Caco-2 (cell line): ENCODE data around the gene RC3H2. TPM values are rescaled to one million over a fixed set of nuclear protein-coding genes. Genes with fewer than 3 reads are reported as not detected.

Experiments
- BruUV-seq: library from RNA; stranded (reverse); fragments of 400-500 nt; replicated peaks from 2 replicates; lab custom pipeline; 2021; lab: Mats Ljungman, UMichigan
- CTCF ChIA-PET: fragments of 300-600 bp; sonication (Branson Sonifier 250); formaldehyde crosslinking; loops from one replicate; lab custom pipeline; 2022; ENCODE audit warnings: antibody characterized with exemption; lab: Charles Lee
- POLR2A ChIA-PET: fragments of 300-600 bp; sonication (Branson Sonifier 250); formaldehyde crosslinking; loops from one replicate; lab custom pipeline; 2022; ENCODE audit warnings: antibody characterized with exemption; lab: Charles Lee
- DNase-seq, 2 experiments: peaks; one replicate each; pipeline versions ENCODE4 v3.0.0 to v3.0.0-alpha.2; 2020 to 2022
- H3K27me3 ChIP-seq: replicated peaks from 2 replicates; pipeline ENCODE4 v1.6.0; 2011; ENCODE audit warnings: low read length; ENCODE audit not compliant: control insufficient read depth, insufficient read depth
- H3K36me3 ChIP-seq: 2 replicates; pipeline ENCODE4 v1.5.1; 2011; ENCODE audit warnings: low read length; ENCODE audit not compliant: control insufficient read depth, insufficient read depth
- H3K4me1 ChIP-seq: fragments of 250-450 bp; sonication (Bioruptor Pico); 2 replicates; pipeline ENCODE4 v1.5.1; 2020; ENCODE audit warnings: mild to moderate bottlenecking
- H3K4me3 ChIP-seq: 2 replicates; pipeline ENCODE4 v1.5.1; 2011; ENCODE audit warnings: low read depth, mild to moderate bottlenecking, control low read depth, low read length
- H3K9me3 ChIP-seq: fragments of 250-450 bp; sonication (Bioruptor Pico); 2 replicates; pipeline ENCODE4 v1.5.1; 2020; ENCODE audit warnings: mild to moderate bottlenecking, moderate library complexity
- H3K27ac Mint-ChIP-seq: one replicate; pipeline ENCODE4 v1.8.0; 2022; ENCODE audit warnings: mixed read lengths; ENCODE audit not compliant: unreplicated experiment
- H3K27me3 Mint-ChIP-seq: one replicate; pipeline ENCODE4 v1.8.0; 2022; ENCODE audit warnings: mixed read lengths; ENCODE audit not compliant: insufficient read depth, unreplicated experiment
- H3K36me3 Mint-ChIP-seq: one replicate; pipeline ENCODE4 v1.8.0; 2022; ENCODE audit warnings: mild to moderate bottlenecking, mixed read lengths; ENCODE audit not compliant: insufficient read depth, unreplicated experiment
- H3K4me1 Mint-ChIP-seq: one replicate; pipeline ENCODE4 v1.8.0; 2022; ENCODE audit warnings: low read depth, mixed read lengths; ENCODE audit not compliant: unreplicated experiment
- H3K4me3 Mint-ChIP-seq: one replicate; pipeline ENCODE4 v1.8.0; 2022; ENCODE audit warnings: mild to moderate bottlenecking, moderate library complexity, mixed read lengths; ENCODE audit not compliant: unreplicated experiment
- H3K9me3 Mint-ChIP-seq: one replicate; pipeline ENCODE4 v1.8.0; 2022; ENCODE audit warnings: mixed read lengths; ENCODE audit not compliant: unreplicated experiment
- intact Hi-C: fragments of 100-400 bp; cut with micrococcal nuclease; formaldehyde crosslinking; loops from one replicate; pipeline ENCODE4 v1.10.0; 2022; ENCODE audit not compliant: unreplicated experiment
- total RNA-seq: library from RNA; stranded (reverse); gene quantifications from 2 replicates; pipeline ENCODE4 v1.2.3, GENCODE V29; 2022
- TF ChIP-seq, protein P1 (sequence below), 2 experiments: fragments of 200-600 bp in 1 of 2; IDR thresholded peaks; 1 replicate in 1 of 2; 2 replicates in 1 of 2; pipeline versions ENCODE4 v1.5.1 to v1.8.0; 2011 to 2022; ENCODE audit warnings: antibody characterized with exemption in 1 of 2, control low read depth in 1 of 2, inconsistent platforms in 1 of 2, low read depth in 1 of 2, low read length in 1 of 2, mild to moderate bottlenecking in 1 of 2, moderate library complexity in 1 of 2; ENCODE audit not compliant: insufficient read depth in 1 of 2, severe bottlenecking in 1 of 2, unreplicated experiment in 1 of 2

The RC3H2 gene
- total RNA-seq, 1 experiment from 2014 or later, result 53.8 TPM

DNA sequence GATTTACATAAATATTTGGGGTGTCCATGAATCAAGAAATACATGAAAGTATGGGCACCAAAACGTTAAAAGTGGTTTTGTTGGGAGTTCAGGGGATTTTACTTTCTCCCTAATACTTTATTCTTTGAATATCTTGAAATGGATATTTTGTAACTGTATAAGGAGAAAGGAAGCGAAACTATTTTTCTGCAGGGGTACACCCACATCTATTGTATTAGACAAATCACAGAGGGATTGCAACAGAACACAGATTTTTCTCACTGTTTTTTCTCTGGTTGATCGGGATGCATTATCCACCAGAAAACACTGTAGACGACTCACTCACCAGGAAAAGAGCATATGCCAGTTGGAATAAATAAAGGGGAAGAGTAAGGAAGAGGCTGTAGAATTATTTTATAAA lies 34.4 kb upstream of the RC3H2 start:
- no peaks in the 10 kb centered on the region for H3K27me3 Mint-ChIP-seq
- no TSS peak for BruUV-seq
- Histone ChIP-seq H3K36me3 (peaks cover 1% of the 10 kb centered on the region; the same call in 1 of the 2 replicates), H3K27me3 (no peaks in the 10 kb centered on the region), H3K9me3 (no peaks in the 10 kb centered on the region), H3K4me3 (no peak overlapping the region), H3K4me1 (peaks cover 9% of the 10 kb centered on the region; the same call in 1 of the 2 replicates)
- intact Hi-C loops, result no loop called here
- CTCF ChIA-PET, result no interaction called here
- peak overlapping the region; percentile 49 for H3K4me3 Mint-ChIP-seq
- peak overlapping the region; percentile 20 for H3K27ac Mint-ChIP-seq
- TF ChIP-seq, protein P1, sequence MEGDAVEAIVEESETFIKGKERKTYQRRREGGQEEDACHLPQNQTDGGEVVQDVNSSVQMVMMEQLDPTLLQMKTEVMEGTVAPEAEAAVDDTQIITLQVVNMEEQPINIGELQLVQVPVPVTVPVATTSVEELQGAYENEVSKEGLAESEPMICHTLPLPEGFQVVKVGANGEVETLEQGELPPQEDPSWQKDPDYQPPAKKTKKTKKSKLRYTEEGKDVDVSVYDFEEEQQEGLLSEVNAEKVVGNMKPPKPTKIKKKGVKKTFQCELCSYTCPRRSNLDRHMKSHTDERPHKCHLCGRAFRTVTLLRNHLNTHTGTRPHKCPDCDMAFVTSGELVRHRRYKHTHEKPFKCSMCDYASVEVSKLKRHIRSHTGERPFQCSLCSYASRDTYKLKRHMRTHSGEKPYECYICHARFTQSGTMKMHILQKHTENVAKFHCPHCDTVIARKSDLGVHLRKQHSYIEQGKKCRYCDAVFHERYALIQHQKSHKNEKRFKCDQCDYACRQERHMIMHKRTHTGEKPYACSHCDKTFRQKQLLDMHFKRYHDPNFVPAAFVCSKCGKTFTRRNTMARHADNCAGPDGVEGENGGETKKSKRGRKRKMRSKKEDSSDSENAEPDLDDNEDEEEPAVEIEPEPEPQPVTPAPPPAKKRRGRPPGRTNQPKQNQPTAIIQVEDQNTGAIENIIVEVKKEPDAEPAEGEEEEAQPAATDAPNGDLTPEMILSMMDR (IDR thresholded peaks at IDR 0.05; ENCODE audit: insufficient read depth in 1 of 2, low read depth in 1 of 2, low read length in 1 of 2, severe bottlenecking in 1 of 2, unreplicated experiment in 1 of 2), result no peak
- DNase-seq, result no peak
- H3K36me3 Mint-ChIP-seq, result peaks cover 48% of the 10 kb centered on the region
- peaks cover 14% of the 10 kb centered on the region for H3K4me1 Mint-ChIP-seq
- H3K9me3 Mint-ChIP-seq, result no peaks in the 10 kb centered on the region
- POLR2A ChIA-PET, result interaction anchor here (1.8 kb wide), 1 partner anchor 8 kb away, joined by 36 read pairs; the partner anchor contains the start of gene ZBTB26

DNA sequence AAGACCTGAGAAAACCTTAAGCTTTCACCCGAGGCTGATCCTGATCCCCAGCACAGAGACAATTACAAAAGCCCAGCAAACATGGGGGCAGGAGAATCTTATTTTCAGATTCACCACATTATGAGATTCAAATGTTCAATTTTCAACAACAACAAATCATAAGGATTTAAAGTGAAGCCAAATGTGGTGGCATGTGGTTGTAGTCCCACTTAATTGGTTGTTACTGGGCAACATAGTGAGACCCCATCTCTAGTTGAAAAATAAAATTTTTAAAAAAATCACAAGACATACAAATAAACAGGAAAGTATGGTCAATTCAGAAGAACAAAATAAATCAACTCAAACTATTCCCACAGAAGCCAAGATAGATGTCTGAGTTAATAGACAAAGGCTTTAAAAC lies 31.7 kb upstream of the RC3H2 start:
- Histone ChIP-seq H3K27me3 (no peaks in the 10 kb centered on the region), H3K4me3 (no peak overlapping the region), H3K36me3 (no peaks in the 10 kb centered on the region), H3K4me1 (0 out of 2 replicates have a peak, but pooled peaks cover 6% of the 10 kb centered on the region), H3K9me3 (no peaks in the 10 kb centered on the region)
- peaks cover 19% of the 10 kb centered on the region for H3K4me1 Mint-ChIP-seq
- no peak overlapping the region for H3K27ac Mint-ChIP-seq
- CTCF ChIA-PET, result interaction anchor here (1.0 kb wide), 1 partner anchor 24 kb away, joined by 3 read pairs; the partner anchor contains the start of gene ZBTB6
- no peaks in the 10 kb centered on the region for H3K27me3 Mint-ChIP-seq
- TF ChIP-seq, protein P1 (IDR thresholded peaks at IDR 0.05; ENCODE audit: insufficient read depth in 1 of 2, low read depth in 1 of 2, low read length in 1 of 2, severe bottlenecking in 1 of 2, unreplicated experiment in 1 of 2), result no peak
- H3K4me3 Mint-ChIP-seq, result no peak overlapping the region
- intact Hi-C loops, result no loop called here
- DNase-seq, result no peak
- BruUV-seq, result no TSS peak
- peaks cover 42% of the 10 kb centered on the region for H3K36me3 Mint-ChIP-seq
- POLR2A ChIA-PET, result no interaction called here
- no peaks in the 10 kb centered on the region for H3K9me3 Mint-ChIP-seq

DNA sequence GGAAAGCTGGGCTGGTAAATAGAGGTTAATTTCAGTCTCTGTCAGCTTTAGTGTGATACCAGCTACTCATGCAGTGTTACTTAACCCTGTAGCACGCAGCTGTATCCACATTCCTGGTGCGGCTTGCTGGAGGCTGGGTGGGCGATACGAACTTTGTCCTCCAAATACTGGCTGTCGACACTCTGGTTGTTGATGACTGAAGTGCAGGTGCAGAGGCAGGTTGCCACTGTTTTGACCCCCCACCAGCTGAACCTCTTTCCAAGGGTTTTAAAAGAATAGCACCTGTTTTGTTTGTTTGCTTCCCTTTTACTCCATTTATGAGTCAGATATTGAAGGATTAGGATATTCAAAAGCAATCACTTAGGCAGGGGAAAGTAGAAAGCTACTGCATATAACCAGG lies 31.3 kb upstream of the RC3H2 start:
- no peak overlapping the region for H3K27ac Mint-ChIP-seq
- no peaks in the 10 kb centered on the region for H3K27me3 Mint-ChIP-seq
- peak; percentile 47 to 59 for DNase-seq
- H3K4me3 Mint-ChIP-seq, result no peak overlapping the region
- no peaks in the 10 kb centered on the region for H3K36me3 ChIP-seq
- peaks cover 15% of the 10 kb centered on the region for H3K4me1 Mint-ChIP-seq
- peaks cover 38% of the 10 kb centered on the region for H3K36me3 Mint-ChIP-seq
- intact Hi-C loops, result no loop called here
- H3K4me1 ChIP-seq, result 0 out of 2 replicates have a peak, but pooled peaks cover 5% of the 10 kb centered on the region
- no peaks in the 10 kb centered on the region for H3K9me3 Mint-ChIP-seq
- no TSS peak for BruUV-seq
- no peaks in the 10 kb centered on the region for H3K27me3 ChIP-seq
- no peak overlapping the region for H3K4me3 ChIP-seq
- ChIA-PET POLR2A (no interaction called here), CTCF (interaction anchor here (1.0 kb wide), 1 partner anchor 23 kb away, joined by 3 read pairs; the partner anchor contains the start of gene ZBTB6)
- H3K9me3 ChIP-seq, result no peaks in the 10 kb centered on the region
- TF ChIP-seq, protein P1 (IDR thresholded peaks at IDR 0.05; ENCODE audit: insufficient read depth in 1 of 2, low read depth in 1 of 2, low read length in 1 of 2, severe bottlenecking in 1 of 2, unreplicated experiment in 1 of 2), result no peak
